ENCODE measurements around the gene NDFIP2.
A peak's percentile ranks its signal among the peaks of the same experiment; 100 is the strongest.

The NDFIP2 gene

DNA sequence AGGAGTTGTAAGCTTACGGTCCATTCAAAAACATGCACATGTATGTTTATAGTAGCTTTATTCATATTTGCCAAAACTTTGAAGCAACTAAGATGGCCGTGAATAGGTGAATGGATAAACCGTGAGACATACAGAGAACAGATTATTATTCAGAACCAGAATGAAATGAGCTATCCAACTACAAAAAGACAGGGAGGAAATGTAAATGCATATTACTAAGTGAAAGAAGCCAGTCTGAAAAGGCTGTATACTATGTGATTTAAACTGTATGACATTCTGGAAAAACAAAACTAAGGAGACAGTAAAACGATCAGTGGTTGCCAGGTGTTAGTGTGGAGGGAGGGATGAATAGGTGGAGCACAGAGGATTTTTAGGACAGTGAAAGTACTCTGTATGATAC, 19.9 kb downstream of the NDFIP2 start:
- DNase-seq = no peak

DNA sequence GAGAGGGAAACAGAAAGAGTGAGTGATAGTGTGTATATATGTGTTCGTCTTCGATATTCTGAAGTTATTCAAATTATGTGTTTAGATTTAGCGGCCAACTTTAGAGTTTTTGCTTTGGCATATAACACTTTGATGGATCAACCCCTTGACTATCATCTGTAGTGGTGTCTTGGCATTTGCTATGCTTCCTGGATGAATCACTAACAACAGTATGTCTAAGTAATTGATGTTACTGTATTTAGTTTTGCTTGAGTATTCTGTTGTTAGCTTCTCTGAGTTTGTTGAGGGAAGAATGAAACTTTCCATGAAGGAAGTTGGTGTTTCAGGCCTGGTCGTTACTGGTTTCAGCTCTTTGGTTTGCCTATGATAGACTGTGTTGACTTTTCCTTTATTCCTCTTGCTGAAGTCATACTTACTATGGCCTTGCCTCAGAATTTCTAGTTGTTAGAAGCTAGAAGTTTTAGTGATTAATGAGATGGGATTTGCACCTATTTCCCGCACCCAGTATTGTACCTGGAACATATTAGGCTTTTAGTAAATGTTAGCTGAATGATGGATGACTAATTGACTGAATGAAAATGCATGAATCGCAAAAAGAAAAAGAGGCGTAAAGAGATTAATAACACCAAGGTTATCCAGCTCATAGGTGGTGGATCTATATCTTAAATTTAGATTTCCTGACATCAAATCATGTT, 20.7 kb downstream of the NDFIP2 start:
- no peak for DNase-seq

DNA sequence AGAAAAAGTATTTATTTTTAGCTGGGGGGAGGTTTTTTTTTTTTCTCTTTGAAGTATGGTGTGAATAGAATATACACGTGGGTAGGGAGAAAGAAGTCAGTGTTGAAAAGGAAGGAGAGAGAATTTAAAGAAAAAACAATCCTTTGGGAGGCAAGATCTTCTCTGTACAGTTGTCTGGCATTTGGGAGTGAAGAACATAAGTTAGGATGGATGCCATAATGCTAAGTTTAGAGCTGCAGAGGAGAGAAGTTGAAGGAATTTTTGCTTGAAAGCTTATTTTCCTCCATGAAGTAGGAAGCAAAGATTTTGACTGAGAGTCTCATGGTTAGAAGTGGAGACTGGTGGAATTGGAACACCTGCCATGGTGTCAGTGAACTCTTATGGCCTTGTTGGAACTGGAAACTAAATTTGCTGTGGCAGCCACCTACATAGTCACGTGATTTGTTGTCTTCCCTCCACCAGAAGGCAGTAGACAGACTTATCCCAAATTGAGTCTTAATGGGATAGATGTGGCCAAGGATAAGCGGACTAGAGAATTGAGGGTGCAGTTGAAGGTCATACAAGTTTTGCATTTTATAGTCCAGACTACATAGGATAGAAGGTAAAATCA, 22.0 kb downstream of the NDFIP2 start:
- no peak for DNase-seq

DNA sequence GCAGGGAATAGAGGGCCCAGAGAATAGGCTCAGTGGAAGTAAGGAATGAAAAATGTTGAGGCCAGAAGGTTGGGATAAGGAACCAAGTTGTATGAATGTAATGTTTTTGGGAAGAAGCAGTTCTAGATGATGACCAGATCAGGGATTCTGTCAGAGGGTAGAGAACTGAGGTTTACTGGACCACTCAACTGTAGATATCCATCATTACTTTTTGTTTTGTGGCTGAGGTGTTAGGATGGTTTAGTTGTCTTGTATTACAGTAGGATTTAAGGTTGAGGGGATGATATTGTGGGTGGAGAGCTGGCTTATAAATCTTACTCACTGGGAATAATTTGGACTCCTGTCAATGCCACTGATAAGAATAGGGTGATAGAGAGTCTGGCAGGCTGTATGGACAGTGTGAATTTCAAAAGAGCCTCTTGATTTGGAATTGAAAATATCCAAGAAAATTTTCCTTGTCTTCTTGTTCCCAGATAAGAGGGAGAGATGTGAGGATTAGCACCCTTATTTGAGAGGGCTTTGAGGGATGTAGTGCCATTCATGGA, 22.6 kb downstream of the NDFIP2 start:
- DNase-seq = no peak

DNA sequence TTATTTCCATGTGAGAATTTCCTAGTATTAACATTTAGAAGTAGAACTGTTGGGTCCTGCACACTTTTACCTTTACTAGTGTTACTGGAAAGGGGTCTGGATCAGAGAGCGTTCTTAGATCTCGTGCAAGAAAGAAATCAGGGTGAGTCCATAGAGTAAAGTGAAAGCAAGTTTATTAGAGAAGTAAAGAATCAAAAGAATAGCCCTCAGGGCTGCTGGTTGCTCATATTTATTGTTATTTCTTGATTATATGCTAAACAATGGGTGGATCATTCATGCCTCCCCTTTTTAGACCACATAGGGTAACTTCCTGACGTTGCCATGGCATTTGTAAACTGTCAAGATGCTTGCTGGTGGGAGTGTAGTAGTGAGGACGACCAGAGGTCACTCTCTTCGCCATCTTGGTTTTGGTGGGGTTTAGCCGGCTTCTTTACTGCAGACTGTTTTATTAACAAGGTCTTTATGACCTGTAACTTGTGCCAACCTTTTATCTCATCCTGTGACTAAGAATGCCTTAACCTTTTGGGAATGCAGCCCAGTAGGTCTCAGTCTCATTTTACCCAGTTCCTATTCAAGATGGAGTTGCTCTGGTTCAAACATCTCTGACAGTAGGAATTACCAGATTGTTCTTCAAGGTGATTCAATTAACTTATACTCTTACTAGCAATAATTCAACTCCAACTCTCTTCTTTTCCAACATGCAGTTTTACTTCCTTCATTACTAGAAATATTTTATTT, 27.4 kb downstream of the NDFIP2 start:
- DNase-seq = no peak

DNA sequence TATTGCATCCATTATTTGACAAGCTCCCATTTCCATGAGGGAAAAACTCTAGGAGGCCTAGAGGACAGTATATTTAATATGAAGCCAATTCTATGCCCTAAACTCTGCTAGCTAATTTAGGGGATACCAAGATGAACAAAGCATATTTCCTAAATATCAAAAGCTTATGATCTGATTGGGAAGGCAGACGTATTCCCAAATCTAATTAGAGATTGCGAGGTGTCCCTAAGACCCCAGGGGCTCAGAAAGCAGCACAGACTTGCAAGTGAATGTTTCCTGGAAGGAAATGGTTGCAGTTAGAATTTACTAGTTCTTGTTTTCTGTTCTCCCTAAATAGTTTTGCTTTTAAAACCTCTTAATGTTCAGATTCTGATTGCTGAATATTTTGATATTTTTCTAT, 30.7 kb downstream of the NDFIP2 start:
- DNase-seq = no peak

DNA sequence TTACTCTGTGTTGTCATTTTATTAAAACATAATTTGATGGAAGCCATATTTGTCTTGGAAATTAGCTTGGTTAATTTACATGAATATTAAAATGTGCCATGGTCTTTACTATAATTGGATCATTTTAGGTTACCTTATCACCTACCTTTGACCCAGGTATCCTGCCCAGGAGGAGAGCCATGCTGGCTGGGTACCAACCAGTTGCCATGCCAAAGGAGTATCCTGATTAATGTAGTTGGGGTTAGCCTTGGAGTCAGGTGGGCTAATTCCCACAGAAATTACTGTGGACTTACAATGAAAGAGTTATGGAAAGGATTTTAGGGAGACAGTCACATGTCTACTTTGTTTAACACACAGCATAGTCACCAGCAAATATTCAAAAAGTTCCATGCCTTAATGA, 32.0 kb downstream of the NDFIP2 start:
- DNase-seq = no peak

DNA sequence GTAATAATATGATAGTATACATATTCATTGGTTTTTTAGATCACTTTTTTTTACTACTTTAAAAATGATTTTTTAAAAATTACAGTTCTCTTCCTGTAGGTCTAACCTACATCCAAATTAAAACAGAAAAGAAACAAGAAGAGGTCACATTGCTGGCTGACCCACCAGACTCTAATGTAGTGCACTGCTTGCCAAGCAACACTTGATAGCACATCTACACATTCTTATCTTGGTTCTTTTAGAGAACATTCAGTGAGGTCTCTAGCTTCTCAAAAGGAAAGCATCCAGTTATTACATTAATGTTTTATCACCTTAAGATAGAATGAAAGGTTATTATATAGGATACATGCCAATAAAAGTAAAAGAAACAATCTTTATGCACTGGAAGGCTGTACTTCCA, 35.6 kb downstream of the NDFIP2 start:
- no peak for DNase-seq

DNA sequence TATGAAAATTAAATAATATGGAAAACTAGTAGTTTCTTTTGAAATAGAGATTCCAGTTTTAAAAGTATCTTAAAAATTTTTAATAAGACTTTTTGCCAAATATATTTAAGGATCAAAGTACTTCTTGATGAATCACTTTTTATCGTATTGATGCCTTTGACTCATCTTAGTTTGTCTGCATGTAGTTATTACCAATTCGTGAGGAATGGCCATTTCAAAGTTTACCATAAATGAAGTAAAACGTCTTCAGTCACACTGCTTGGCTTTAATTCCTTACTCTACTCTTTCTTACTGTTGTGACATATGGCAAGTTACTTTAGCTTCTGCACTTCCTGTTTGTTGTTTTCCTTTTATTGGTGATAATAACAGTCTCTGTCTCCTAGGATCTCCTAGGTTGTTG, 38.3 kb downstream of the NDFIP2 start:
- DNase-seq = peak; percentile 44

DNA sequence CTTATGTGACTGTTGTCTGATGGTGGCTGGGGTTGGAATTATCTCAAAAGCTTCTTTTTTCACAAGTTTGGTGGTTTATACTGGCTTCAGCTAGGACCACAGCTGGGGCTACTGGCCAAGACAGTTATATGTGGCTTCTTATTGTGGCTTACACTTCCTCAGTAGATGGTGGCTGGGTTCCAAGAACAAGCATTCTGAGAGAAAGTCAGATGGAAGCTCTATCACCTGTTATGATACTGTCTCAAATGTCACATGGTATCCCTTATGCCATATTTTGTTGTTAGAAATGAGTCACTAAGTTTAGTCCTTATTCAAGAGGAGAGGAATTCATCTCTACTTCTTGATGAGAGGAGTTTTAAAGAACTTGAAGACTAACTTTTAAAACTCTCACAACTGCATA, 41.6 kb downstream of the NDFIP2 start:
- DNase-seq = peak; percentile 82

DNA sequence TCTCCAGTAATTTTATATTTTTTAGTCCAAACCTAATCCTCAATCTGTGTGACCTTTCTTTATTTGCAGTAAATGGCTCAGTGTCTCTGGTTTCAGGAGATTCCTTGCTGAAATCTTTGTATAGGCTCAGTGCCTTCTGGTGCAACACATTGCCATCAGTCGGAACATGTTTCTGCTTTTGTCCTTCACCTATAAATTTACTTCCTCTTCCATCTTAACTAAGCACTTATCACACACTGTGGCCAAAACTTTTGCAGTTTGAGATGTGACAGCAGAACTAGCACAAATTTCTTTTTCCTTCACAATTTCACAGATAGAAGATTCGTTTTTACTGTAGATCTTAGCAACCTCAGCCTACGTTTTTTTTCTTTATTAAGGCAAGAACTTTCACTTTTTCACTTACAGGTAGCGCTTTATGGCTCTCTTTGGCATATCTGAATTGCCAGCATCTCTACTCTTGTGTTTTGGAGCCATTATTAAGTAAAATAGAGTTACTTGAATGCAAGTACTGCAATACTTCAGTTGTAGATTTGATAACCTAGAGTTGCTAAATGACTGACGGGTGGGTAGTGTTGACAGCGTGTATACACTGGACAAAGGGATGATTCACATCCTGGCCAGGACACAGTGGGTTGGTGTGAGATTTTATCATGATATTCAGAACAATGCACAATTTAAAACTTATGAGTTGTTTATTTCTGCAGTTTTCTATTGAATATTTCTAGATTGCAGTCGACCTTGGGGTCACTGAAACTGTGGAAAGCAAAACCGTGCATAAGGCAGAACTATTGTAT, 44.3 kb downstream of the NDFIP2 start:
- no peak for DNase-seq

DNA sequence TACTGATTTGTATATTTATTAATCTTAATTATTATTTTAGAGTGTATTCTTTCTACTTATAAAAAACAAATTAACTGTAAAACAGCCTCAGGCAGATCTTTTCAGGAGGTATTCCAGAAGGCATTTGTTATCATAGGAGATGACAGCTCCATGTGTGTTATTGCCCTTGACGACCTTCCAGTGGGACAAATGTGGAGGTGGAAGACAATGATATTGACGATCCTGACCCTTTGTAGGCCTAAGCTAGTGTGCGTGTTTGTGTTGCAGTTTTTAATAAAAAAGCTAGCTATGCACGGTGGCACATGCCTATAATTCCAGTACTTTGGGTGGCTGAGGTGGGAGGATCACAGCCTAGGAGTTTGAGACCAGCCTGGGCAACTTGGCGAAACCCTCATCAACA, 46.7 kb downstream of the NDFIP2 start:
- DNase-seq = no peak

DNA sequence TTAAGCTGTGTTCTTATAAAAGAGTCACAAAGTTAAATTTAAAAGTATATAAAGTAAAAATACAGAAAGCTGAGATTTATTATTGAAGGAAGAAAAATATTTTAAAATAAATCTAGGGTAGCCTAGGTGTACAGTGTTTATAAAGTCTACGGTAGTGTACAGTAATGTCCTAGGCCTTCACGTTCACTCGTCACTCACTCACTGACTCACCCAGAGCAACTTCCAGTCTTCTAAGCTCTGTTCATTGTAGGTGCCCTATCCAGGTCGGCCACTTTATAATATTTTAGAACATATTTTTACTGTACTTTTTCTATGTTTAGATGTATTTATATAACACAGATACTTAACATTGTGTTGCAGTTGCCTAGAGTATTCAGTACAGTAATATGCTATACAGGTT, 47.4 kb downstream of the NDFIP2 start:
- no peak for DNase-seq

DNA sequence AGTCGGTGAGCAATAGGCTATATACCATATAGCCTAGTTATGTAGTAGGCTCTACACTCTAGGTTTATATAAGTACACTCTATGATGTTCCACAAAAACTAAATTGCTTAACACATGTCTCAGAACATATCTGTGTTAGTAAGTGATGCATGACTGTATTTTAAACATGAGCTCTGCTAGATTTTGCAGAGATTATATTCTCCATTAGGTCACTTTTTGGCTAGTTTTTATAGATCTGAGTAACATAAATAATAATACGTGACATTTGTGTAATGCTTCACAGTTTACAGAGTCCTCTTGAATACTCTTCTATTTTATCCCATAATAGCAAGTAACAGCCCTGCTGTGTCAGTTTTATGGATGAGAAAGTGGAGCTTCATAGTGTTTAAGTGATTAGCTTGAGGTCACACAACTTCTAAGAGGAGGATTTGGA, 47.8 kb downstream of the NDFIP2 start:
- no peak for DNase-seq

DNA sequence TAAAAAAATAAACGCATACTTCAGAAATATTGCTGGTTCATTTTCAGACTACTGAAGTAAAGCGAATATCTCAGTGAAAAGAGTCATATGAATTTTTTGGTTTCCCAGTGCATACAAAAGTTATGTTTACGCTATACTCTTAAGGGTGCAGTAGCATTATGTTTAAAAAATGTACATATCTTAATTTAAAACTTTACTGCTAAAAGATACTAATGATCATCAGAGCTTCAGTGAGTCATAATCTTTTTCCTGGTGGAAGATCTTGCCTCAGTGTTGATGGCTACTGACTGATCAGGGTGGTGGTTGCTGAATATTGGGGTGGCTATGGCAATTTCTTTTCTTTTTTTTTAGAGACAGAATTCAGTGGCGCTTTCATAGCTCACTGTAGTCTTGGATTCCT, 48.9 kb downstream of the NDFIP2 start:
- no peak for DNase-seq

DNA sequence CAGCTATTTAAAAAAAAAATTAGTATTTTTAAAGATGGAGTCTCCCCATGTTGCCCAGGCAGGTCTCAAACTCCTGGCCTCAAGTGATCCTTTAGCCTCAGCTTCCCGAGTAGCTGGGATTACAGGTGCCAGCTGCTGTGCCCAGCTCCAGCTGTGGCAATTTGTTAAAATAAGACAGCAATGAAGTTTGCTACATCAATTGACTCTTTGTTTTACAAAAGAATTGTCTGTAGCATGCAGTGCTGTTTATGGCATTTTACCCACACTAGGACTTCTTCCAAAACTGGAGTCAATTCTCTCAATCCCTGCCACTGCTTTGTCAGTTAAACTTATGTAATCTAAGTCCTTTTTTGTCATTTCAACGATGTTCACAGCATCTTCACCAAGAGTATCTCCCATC, 49.3 kb downstream of the NDFIP2 start:
- no peak for DNase-seq

DNA sequence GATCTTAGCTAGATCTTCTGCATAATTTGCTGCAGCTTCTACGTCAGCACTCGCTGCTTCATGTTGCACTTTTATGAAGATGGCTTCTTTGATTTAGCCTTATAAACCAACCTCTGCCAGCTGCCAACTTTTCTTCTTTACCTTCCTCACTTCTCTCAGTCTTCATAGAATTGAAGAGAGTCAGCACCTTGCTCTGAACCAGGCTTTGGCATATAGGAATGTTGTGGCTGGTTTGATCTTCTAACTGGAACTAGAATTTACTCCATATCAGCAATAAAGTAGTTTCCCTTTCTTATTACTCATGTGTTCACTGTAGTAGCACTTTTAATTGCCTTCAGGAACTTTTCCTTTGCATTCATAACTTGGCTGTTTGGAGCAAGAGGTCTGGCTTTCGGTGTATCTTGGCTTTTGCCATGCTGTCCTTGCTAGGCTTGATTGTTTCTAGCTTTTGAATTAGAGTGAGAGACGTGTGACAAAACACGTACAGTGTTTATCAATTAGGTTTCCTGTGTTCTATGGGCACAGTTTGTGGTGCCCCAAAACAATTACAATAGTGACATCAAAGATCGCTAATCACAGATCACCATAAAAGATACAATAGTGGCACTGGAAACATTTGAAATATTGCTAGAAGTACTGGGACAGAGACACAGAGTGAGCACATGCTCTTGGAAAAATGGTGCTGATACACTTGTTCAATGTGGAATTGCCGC, 50.7 kb downstream of the NDFIP2 start:
- no peak for DNase-seq

DNA sequence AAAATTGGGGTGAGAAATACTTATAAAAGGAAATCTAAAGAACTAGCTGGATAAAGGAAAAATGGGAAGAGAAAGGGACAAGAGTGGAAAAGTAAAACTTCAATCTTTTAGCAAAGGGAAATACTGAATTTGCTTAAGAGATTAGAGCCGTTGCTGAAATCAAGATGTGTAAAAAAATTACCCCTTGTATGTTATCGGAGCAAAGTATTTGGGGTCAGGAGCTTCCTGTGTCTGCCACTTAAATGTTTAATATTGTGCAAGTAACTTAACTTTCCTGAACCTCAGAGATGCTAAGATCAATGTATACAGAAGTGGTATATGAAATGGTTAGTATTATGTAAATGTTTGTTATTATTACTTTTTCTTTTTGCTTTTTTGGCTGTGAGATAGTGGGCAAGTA, 51.6 kb downstream of the NDFIP2 start:
- no peak for DNase-seq

DNA sequence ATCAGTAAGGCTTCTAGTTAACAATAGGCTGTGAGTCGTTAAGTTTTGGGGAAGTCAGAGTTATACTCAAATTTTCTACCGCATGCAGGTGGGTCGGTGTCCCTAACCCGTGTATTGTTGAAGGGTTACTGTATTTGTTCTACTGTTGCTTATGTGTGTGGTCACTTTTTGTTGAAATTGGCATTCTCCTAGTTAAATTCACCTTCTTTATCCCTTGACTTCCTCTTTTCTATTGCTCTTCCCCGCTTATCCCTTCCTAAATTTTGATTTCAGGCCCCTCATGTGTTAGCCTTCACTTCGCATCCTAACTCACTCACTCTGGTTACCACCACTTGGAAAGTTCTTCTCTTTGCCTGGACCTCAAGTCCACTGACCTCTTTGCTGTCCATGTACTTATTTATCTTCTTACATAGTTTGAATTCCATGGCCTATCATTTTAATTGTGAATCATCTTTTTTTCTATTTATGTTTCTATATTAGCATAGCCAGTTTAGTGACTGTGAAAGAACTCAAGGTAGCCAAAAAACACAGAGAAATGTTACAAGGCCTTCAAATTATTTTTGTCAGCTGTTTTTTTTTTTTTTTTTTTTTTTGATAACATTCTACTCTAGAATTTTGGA, 52.9 kb downstream of the NDFIP2 start:
- DNase-seq = peak; percentile 26

DNA sequence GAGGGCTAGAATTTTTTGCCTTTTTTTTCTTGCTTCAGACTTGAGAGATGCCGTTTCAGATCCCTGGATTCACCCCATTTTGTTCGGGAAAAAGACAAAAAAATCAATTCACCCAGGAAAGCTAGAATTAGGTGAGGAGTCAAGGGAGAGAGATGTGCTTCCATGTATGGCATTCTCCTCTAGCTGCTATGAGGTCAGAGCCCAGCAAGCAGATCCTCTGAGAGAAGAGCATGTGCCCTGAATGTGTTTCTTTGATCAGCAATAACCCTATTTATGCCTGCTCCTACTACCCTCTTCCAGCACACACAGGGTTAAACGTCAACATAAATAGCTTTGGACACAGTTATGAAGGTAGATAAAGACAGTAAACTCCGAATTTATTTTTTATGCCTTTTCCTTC, 53.6 kb downstream of the NDFIP2 start:
- DNase-seq = no peak

DNA sequence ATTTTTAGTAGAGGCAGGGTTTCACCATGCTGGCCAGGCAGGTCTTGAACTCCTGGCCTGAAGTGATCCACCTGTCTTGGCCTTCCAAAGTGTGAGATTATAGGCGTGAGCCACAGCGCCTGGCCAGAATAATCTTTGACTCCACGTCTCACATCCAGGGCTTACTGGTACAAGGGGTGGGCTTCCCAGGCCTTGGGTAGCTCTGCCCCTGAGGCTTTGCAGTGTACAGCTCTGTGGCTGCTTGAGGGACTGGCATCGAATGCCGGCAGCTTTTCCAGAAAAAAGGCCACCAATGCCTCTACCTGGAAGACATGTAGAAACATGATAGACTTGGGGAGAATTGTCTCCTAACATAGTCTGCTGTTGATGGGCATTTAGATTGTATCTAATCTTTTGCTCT, 57.8 kb downstream of the NDFIP2 start:
- DNase-seq = no peak

DNA sequence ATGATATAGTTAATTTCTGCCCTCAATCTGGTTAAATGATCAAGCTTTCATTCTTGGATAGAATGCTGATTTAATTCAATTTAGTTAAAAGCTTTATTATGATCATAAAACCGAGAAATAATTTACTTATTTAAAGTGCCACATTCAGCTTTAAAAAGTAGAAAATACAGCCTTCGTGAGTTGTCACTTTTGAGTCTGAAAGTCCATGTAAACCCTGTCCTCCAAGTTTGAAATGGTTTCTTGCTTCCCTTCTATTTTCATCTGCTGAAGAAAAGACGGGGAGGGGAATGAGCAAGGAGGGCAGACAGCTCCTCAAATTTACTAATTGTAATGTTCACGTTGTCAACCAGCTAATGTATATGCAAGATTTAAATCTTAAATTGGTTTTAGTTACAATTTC, 59.5 kb downstream of the NDFIP2 start:
- no peak for DNase-seq
